GM18868 (cell line): Measurements from ENCODE around the gene CRAMP1.
"Not testable (repeated sequence)": the region's sequence is repeated elsewhere in the genome, so short reads cannot be mapped to it uniquely, and the experiment has no call there.

Experiments used
- ATAC-seq: cut with Tn5 transposase; IDR thresholded peaks from one replicate; pipeline ENCODE4 v1.9.1; 2021; ENCODE audit warnings: mild to moderate bottlenecking, moderate library complexity; ENCODE audit not compliant: unreplicated experiment

CRAMP1 gene

DNA sequence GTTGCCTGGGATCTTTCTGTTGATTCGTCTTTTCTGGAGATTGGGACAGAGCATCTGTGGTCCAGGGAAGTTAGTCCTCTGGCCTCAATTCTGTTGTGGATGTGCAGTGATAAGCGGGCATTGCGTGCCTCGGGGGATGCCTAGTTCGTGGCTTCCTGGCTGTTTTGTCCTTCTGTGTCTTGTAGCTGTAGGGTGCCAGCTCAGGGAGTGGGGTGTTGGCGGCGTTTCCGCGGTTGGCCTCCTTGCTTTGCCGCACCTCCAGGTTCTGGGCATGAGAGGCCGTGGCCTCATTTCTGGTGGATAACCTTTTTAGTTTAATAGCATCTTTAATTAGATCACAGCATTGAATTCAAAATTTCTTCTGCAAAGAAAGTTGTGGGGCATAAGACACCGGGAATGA is 64.5 kb downstream of the CRAMP1 start:
- ATAC-seq, result no peak

DNA sequence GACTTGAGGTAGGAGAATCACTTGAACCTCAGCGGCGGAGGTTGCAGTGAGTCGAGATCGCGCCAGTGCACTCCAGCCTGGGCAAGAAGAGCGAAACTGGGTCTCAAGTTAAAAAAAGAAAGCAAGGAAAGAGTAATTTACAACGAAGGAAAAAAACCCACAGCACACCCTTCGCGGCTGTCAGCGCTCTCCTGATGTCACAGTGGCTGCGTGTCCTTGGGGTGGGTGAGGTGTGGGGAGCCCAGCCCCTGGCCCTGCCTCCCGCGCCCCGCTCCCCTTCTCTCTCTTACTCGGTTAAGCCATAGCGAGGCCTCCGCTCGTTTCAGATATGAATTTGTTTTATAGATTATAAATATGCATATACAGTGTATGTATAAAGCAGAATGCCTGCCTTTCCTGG is 65.2 kb downstream of the CRAMP1 start:
- ATAC-seq, result no peak

DNA sequence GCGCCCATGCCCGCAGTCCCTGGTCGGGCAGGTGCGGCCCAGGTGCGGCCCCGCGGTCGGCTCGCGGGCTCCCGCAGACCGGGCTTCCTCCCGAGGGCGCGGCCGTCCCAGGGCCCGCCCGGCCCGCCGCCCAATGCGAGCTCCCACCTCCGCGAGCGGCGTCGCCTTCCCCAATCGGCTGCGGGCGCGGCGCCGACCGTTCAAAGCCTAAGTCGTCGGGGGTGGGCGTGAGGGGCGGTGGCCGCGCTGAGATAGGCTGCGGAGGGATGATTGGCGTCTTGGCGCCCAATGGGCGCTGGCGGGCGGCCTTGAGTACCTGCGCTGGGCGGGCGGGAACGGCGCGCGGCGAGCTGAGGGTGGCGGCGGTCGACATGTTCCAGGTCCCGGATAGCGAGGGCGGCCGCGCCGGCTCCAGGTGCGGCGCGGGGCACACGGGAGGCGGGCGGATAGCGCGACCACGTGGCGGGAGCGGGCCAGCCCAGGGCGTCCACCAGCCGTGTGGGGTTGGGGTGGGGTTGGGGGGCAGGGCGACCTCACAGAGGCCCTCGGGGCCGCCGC is 65.9 kb downstream of the CRAMP1 start, which contains the start of gene JPT2:
JPT2 (plus strand) TSS at position 338 of the 558 bp plus-strand sequence; CDS start at position 372, 34 bp downstream.
- peak; percentile 87 for ATAC-seq

DNA sequence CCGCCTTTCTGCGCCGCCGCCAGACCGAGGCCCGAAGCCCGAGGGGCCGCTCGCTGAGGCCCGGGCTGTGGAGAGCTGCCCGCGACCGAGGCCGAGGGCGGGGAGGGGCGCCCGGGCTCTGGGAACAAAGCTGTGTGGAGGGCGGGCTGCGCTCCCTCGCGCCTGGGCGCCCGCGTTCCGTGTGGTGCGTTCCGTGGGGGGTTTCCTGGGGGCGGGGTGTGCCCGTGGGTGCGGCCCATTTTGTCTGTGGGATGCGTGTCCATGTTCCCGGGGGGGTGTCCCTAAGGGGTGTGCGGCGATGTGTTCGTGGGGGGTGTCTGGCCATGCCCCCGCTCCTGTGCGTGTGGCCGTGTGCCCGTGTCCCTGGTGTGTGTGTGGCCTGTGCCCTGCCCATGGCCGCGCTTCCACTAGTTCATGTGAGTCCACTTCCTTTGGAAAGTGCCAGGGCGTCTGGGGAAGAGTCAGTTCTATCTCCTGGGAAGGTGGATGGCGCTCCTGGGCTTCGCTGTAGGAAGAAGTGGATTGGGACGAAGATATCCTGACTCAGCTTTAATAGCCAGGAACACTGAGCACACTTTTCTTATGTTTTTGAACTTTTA is 66.4 kb downstream of the CRAMP1 start:
- ATAC-seq, result peak; percentile 8

GRCh38 chr16:1680361-1680760 is 68.2 kb downstream of the CRAMP1 start:
- no peak for ATAC-seq

GRCh38 chr16:1681032-1681431 is 68.9 kb downstream of the CRAMP1 start:
- ATAC-seq, result no peak

DNA sequence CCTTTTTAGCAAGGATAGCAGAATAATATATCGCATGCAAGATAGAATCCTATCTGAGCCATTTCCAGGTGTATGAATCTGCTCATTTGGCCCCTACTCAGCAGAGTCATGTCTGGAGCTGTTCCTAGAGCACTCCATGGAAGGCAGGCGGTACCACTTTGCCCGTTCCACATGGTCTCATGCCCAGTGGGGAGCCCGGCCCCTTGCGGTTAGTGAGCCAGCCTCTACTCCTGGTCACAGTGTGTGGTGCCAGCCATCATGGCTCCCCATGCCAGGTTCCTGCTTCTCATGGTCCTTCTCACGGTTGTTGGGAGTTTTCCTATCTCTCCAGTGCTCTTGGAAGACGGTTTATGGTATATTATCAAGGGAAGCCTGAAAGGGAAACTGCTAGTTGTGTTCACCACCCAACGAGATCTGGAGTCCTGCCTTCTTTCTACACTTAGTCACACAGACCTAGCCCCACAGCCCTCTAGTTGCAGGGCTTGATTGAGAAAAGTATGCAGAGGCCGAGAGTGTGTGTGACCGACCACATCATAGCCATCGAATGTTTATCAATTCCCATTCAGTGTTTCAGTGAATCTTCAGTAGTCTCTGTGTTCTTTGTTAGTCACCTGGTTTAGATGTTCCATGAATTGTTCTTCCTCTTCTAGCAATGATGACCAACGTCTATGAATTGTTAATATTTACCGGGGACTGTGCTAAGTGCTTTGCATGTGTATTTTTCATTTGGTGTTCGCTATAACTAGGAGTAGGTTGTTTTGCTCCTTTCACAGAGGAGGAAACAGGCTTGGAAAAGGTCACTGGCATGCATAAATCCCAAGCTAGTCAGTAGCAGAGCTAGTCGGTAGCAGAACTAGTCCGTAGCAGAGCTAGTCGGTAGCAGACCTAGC is 75.5 kb downstream of the CRAMP1 start:
- ATAC-seq, result no peak

DNA sequence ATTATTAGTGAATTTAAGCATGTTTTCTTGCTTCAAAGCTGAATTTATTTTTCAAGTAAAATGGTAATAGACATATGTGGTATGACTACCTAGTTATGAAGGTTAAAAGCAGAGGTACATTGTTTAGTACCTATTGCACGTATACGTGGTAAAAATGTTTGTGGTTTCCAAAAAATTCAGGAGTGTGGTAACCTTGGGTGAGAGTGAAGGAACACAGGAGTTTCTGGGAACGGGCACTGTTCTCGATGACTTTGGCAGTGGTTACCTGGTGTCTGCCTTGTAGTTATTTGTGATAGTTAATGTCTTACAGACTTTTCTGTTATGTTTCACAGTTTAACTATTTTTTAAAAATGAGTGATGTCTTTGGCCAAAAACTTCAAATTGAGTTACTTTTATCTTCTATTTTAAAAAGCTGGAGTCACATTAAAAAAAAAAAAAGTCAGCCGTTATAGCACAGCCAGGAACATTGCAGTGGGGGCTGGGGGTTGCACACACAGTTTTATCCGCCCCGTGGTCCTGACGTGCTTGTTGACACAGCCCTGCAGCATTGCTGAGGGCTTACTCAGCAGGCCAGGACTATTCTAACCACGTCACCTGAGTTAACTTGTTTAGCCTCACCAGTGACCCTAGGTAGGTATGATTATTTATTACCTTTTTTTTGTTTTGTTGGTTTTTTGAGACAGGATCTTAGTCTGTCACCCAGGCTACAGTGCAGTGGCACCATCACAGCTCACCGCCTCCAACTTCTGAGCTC is 76.8 kb downstream of the CRAMP1 start:
- ATAC-seq, result no peak

- no peak for ATAC-seq
Measured at GRCh38 chr16:1689853-1690252, 77.7 kb downstream of the CRAMP1 start.

DNA sequence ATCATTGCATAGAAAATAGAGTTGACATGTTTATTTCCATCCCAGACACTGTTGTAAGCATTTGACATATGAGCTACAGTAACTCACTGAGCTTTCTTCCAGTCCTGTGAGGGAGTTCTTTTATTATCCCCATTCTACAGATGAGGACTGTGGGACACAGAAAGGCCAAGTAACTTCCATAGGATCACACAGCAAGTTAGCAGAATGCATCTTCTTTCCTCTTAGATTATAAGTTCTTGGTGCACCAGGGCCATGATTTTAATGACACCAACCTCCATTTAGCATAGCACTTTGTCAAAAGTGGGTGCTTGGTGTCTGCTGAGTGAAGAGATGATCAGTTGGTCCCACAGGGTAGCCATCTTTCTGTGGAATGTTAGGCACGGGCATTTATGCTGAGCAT is 78.7 kb downstream of the CRAMP1 start:
- ATAC-seq, result no peak

GRCh38 chr16:1691276-1691675 is 79.1 kb downstream of the CRAMP1 start:
- no peak for ATAC-seq

GRCh38 chr16:1691956-1692355 is 79.8 kb downstream of the CRAMP1 start:
- no peak for ATAC-seq

DNA sequence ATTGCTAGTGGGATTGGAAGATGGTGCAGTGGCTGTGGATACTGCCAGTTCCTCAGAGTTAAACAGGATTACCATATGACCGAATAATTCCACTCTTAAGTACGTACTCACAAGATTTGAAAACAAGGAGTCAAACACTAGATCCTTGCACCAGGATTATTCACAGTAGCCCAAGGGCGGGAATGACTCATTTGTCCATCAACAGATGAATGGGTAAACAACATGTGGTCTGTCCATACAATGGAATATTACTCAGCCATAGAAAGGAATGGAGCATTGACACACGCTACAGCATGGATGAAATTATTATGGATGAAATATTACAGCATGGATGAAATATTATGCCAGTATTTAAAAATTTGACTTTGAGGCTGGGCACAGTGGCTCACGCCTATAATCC is 84.7 kb downstream of the CRAMP1 start:
- ATAC-seq, result no peak

- ATAC-seq, result no peak
Measured at GRCh38 chr16:1698680-1699079, 86.5 kb downstream of the CRAMP1 start.

- ATAC-seq, result no peak
Measured at GRCh38 chr16:1700246-1700645, 88.1 kb downstream of the CRAMP1 start.

- no peak for ATAC-seq
Measured at GRCh38 chr16:1701216-1701878, 89.2 kb downstream of the CRAMP1 start.

GRCh38 chr16:1705324-1705687 is 93.1 kb downstream of the CRAMP1 start:
- not testable (repeated sequence) for ATAC-seq

GRCh38 chr16:1705688-1706385 is 93.7 kb downstream of the CRAMP1 start, which contains the start of gene MAPK8IP3:
TSS of gene MAPK8IP3 (plus strand) at chr16:1706195. CDS start at chr16:1706340, 145 bp downstream.
- ATAC-seq, result peak; percentile 79

- ATAC-seq, result peak; percentile 28
Measured at GRCh38 chr16:1706386-1707192, 94.4 kb downstream of the CRAMP1 start.
